Mammary epithelial cell (primary cell): ENCODE measurements around the gene ADAR.

Source experiments
- EZH2 ChIP-seq: IDR thresholded peaks from 2 replicates; pipeline ENCODE4 v1.6.1; 2012; ENCODE audit warnings: low read length, inconsistent platforms, borderline replicate concordance
- TF ChIP-seq, protein P1 (sequence below), 2 donors: IDR thresholded peaks in 1 of 2; conservative IDR thresholded peaks in 1 of 2; 2 replicates each; pipeline ENCODE4 v1.5.1; 2011 to 2012; ENCODE audit warnings: inconsistent platforms in 2 of 2, low read length in 2 of 2, mild to moderate bottlenecking in 2 of 2, control low read depth in 1 of 2, low read depth in 1 of 2; ENCODE audit not compliant: insufficient read depth in 1 of 2; ENCODE audit errors: extremely low read depth in 1 of 2

DNA sequence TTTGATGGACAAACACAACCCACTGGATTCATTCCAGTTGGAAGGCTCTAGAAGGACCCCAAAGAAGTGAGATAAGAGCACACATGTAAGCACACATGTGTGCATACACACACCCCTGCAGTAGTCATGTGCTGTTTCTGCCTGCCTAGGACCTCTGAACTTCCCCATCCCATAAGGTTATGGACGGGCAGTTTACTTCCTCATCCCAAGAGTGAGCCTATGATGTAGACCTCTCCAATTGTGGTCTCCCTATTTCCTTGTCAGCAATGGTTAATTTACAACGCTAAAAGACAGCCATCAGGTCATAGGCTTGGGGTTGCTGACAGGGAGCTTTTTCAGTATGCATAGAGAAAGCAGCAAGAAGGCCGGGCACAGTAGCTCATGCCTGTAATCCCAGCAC, 15.4 kb upstream of the ADAR start:
- no peak for TF ChIP-seq EZH2
- TF ChIP-seq, protein P1, sequence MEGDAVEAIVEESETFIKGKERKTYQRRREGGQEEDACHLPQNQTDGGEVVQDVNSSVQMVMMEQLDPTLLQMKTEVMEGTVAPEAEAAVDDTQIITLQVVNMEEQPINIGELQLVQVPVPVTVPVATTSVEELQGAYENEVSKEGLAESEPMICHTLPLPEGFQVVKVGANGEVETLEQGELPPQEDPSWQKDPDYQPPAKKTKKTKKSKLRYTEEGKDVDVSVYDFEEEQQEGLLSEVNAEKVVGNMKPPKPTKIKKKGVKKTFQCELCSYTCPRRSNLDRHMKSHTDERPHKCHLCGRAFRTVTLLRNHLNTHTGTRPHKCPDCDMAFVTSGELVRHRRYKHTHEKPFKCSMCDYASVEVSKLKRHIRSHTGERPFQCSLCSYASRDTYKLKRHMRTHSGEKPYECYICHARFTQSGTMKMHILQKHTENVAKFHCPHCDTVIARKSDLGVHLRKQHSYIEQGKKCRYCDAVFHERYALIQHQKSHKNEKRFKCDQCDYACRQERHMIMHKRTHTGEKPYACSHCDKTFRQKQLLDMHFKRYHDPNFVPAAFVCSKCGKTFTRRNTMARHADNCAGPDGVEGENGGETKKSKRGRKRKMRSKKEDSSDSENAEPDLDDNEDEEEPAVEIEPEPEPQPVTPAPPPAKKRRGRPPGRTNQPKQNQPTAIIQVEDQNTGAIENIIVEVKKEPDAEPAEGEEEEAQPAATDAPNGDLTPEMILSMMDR (conservative IDR thresholded peaks at IDR 0.05 in 1 of 2, IDR thresholded peaks at IDR 0.05 in 1 of 2; ENCODE audit: extremely low read depth in 1 of 2, insufficient read depth in 1 of 2, low read depth in 1 of 2, low read length in 2 of 2), result no peak
